Small intestine (tissue), 7 donors: ENCODE results near the gene DDOST. TPM values are rescaled to one million over a fixed set of nuclear protein-coding genes. Genes with fewer than 3 reads are reported as not detected.

Experiments used
- DNase-seq, 2 donors: peaks; one replicate each; pipeline versions ENCODE4 v3.0.0 to v3.0.0-alpha.2; 2013
- FAIRE-seq: peaks from 2 replicates; lab custom pipeline; 2012; peaks lifted over from hg19 to GRCh38; lab: Jason Lieb, UNC
- H3K27ac ChIP-seq, 3 donors: one replicate each; pipeline ENCODE4 v1.5.1; 2013; ENCODE audit warnings: low read length in 2 of 3, mild to moderate bottlenecking in 2 of 3, control low read depth in 1 of 3, inconsistent platforms in 1 of 3, low read depth in 1 of 3, moderate library complexity in 1 of 3
- H3K27me3 ChIP-seq, 3 donors: one replicate each; pipeline ENCODE4 v1.6.1; 2013; ENCODE audit warnings: low read length in 3 of 3, inconsistent platforms in 1 of 3; ENCODE audit not compliant: control insufficient read depth in 3 of 3, insufficient read depth in 3 of 3
- H3K36me3 ChIP-seq, 3 donors: one replicate each; pipeline ENCODE4 v1.6.1; 2013; ENCODE audit warnings: low read length in 3 of 3, inconsistent platforms in 1 of 3, low read depth in 1 of 3, mild to moderate bottlenecking in 1 of 3, moderate library complexity in 1 of 3; ENCODE audit not compliant: control insufficient read depth in 3 of 3, insufficient read depth in 2 of 3
- H3K4me1 ChIP-seq, 3 donors: one replicate each; pipeline ENCODE4 v1.6.1; 2013; ENCODE audit warnings: low read length in 2 of 3, inconsistent platforms in 1 of 3, low read depth in 1 of 3, mild to moderate bottlenecking in 1 of 3, moderate library complexity in 1 of 3; ENCODE audit not compliant: control insufficient read depth in 3 of 3, insufficient read depth in 2 of 3
- H3K4me3 ChIP-seq, 3 donors: one replicate each; pipeline ENCODE4 v1.5.1; 2013; ENCODE audit warnings: low read length in 3 of 3, control low read depth in 1 of 3, inconsistent platforms in 1 of 3, low read depth in 1 of 3, mild to moderate bottlenecking in 1 of 3, moderate library complexity in 1 of 3
- H3K9me3 ChIP-seq, 2 donors: one replicate each; pipeline ENCODE4 v1.6.1; 2013; ENCODE audit warnings: low read depth in 1 of 2, low read length in 1 of 2; ENCODE audit not compliant: control insufficient read depth in 2 of 2, insufficient read depth in 1 of 2
- WGBS, 3 donors: extraction: QIAGEN DNeasy Blood & Tissue Kit; methylation state at CpG; one replicate each; pipeline ENCODE4 v1.1.7; 2013; 5-methylcytosine and 5-hydroxymethylcytosine counted together
- polyA plus RNA-seq, 4 donors: library from polyadenylated mRNA; stranded (reverse) in 3 of 4; unstranded in 1 of 4; fragments of 200-250 nt in 3 of 4; fragments of 120-200 nt in 1 of 4; gene quantifications; one replicate each; pipeline versions ENCODE4 v1.2.1 to v1.2.3, GENCODE V29; 2013
- donor health status: healthy with polysubstance abuse.
- donor health status: control.
- donor health status: control.
- donor health status: Bipolar disorder and iron deficiency.
- donor health status: healthy.

DDOST gene
- polyA plus RNA-seq, 4 donors: 64.2 to 280 (median 162) TPM

- DNase-seq (no peak), FAIRE-seq (no peak)
- H3K9me3 ChIP-seq: no peaks in the 10 kb centered on the region
- WGBS, 3 donors: 74 to 85% (median 79%) methylated on average over 12 of the region's 12 CpGs
- no peak overlapping the region for H3K4me3 ChIP-seq
- H3K4me1 ChIP-seq: peaks cover 0 to 10% (median 4%) of the 10 kb centered on the region in 3 donors
- no peaks in the 10 kb centered on the region for H3K27me3 ChIP-seq
- H3K36me3 ChIP-seq: no peaks in the 10 kb centered on the region
- no peak overlapping the region for H3K27ac ChIP-seq
Observed at GRCh38 chr1:20697563-20697962, 36.4 kb upstream of the DDOST start.

GRCh38 chr1:20696397-20697333, 35.5 kb upstream of the DDOST start:
- Histone ChIP-seq H3K27ac (peak overlapping the region in 2 of 3 donors; percentile 47 to 56), H3K27me3 (no peaks in the 10 kb centered on the region), H3K4me3 (peak overlapping the region in 2 of 3 donors; percentile 61 to 65), H3K9me3 (peaks cover 0 to 4% of the 10 kb centered on the region in 2 donors), H3K4me1 (peaks cover 0 to 4% (median 4%) of the 10 kb centered on the region in 3 donors), H3K36me3 (no peaks in the 10 kb centered on the region)
- FAIRE-seq (no peak), DNase-seq (peak; percentile 75 to 91)
- WGBS, 3 donors: 3 to 4% (median 3%) methylated on average over 40 to 46 of the region's 46 CpGs

GRCh38 chr1:20695515-20695914, 34.3 kb upstream of the DDOST start:
- H3K36me3 ChIP-seq: no peaks in the 10 kb centered on the region
- DNase-seq (no peak), FAIRE-seq (no peak)
- WGBS, 3 donors: 81 to 86% (median 82%) methylated on average over 10 of the region's 10 CpGs
- peaks cover 0 to 4% (median 0%) of the 10 kb centered on the region in 3 donors for H3K4me1 ChIP-seq
- no peak overlapping the region for H3K27ac ChIP-seq
- peaks cover 0 to 4% of the 10 kb centered on the region in 2 donors for H3K9me3 ChIP-seq
- H3K4me3 ChIP-seq: no peak overlapping the region
- no peaks in the 10 kb centered on the region for H3K27me3 ChIP-seq

GRCh38 chr1:20693623-20694022, 32.5 kb upstream of the DDOST start:
- Histone ChIP-seq H3K27ac (no peak overlapping the region), H3K9me3 (peaks cover 0 to 4% of the 10 kb centered on the region in 2 donors), H3K36me3 (no peaks in the 10 kb centered on the region), H3K4me1 (peaks cover 0 to 4% (median 0%) of the 10 kb centered on the region in 3 donors), H3K27me3 (no peaks in the 10 kb centered on the region), H3K4me3 (no peak overlapping the region)
- DNase-seq: no peak
- WGBS, 3 donors: 74 to 84% (median 77%) methylated on average over 2 of the region's 2 CpGs
- no peak for FAIRE-seq

GRCh38 chr1:20691872-20692271, 30.7 kb upstream of the DDOST start:
- H3K36me3 ChIP-seq: no peaks in the 10 kb centered on the region
- no peak overlapping the region for H3K27ac ChIP-seq
- H3K27me3 ChIP-seq: no peaks in the 10 kb centered on the region
- FAIRE-seq (no peak), DNase-seq (no peak)
- 81 to 95% (median 81%) methylated on average over 1 of the region's 1 CpG for WGBS, 3 donors
- H3K4me3 ChIP-seq: no peak overlapping the region
- peaks cover 0 to 4% of the 10 kb centered on the region in 2 donors for H3K9me3 ChIP-seq
- H3K4me1 ChIP-seq: peaks cover 0 to 4% (median 0%) of the 10 kb centered on the region in 3 donors

- Histone ChIP-seq H3K27me3 (no peaks in the 10 kb centered on the region), H3K4me3 (no peak overlapping the region), H3K27ac (no peak overlapping the region), H3K9me3 (peaks cover 0 to 4% of the 10 kb centered on the region in 2 donors), H3K4me1 (no peaks in the 10 kb centered on the region), H3K36me3 (no peaks in the 10 kb centered on the region)
- no peak for FAIRE-seq
- no peak for DNase-seq
- WGBS, 3 donors: 73 to 86% (median 81%) methylated on average over 3 of the region's 3 CpGs
Observed at GRCh38 chr1:20689645-20690056, 28.5 kb upstream of the DDOST start.

GRCh38 chr1:20686883-20687725, 25.9 kb upstream of the DDOST start:
- Histone ChIP-seq H3K27me3 (no peaks in the 10 kb centered on the region), H3K36me3 (no peaks in the 10 kb centered on the region), H3K4me1 (no peaks in the 10 kb centered on the region), H3K4me3 (no peak overlapping the region), H3K27ac (no peak overlapping the region), H3K9me3 (peaks cover 0 to 4% of the 10 kb centered on the region in 2 donors)
- FAIRE-seq (no peak), DNase-seq (no peak)
- 77 to 81% (median 77%) methylated on average over 20 to 26 of the region's 26 CpGs for WGBS, 3 donors

- no peak for DNase-seq
- Histone ChIP-seq H3K4me3 (no peak overlapping the region), H3K27ac (peak overlapping the region in 1 of 3 donors; percentile 48), H3K27me3 (no peaks in the 10 kb centered on the region), H3K9me3 (no peaks in the 10 kb centered on the region), H3K36me3 (no peaks in the 10 kb centered on the region), H3K4me1 (no peaks in the 10 kb centered on the region)
- FAIRE-seq: no peak
- WGBS, 3 donors: 75 to 82% (median 79%) methylated on average over 10 to 12 of the region's 12 CpGs
Observed at GRCh38 chr1:20685741-20686140, 24.6 kb upstream of the DDOST start.
